BLaER1 (cell line): Measurements from ENCODE around the gene UVSSA.
"Not testable (repeated sequence)": the region's sequence is repeated elsewhere in the genome, so short reads cannot be mapped to it uniquely, and the experiment has no call there.

Source experiments
- H3K27ac ChIP-seq: shearing (Covaris generic); formaldehyde crosslinking; 2 replicates; pipeline ENCODE4 v1.8.1; 2022
- H3K27me3 ChIP-seq: shearing (Covaris generic); formaldehyde crosslinking; 2 replicates; pipeline ENCODE4 v1.8.1; 2022
- H3K36me3 ChIP-seq: shearing (Covaris generic); formaldehyde crosslinking; 2 replicates; pipeline ENCODE4 v1.8.1; 2022
- H3K4me1 ChIP-seq: shearing (Covaris generic); formaldehyde crosslinking; 2 replicates; pipeline ENCODE4 v1.8.1; 2022
- H3K4me2 ChIP-seq: shearing (Covaris generic); formaldehyde crosslinking; 2 replicates; pipeline ENCODE4 v1.8.1; 2022
- H3K4me3 ChIP-seq: shearing (Covaris generic); formaldehyde crosslinking; 2 replicates; pipeline ENCODE4 v1.8.1; 2022
- H3K9ac ChIP-seq: shearing (Covaris generic); formaldehyde crosslinking; 2 replicates; pipeline ENCODE4 v1.8.1; 2022
- H3K9me3 ChIP-seq: shearing (Covaris generic); formaldehyde crosslinking; 2 replicates; pipeline ENCODE4 v1.8.1; 2022
- H4K20me1 ChIP-seq: shearing (Covaris generic); formaldehyde crosslinking; 2 replicates; pipeline ENCODE4 v1.8.1; 2022
- Cebpa-rat ChIP-seq: shearing (Covaris generic); IDR thresholded peaks from 2 replicates; pipeline ENCODE4 v1.8.1; 2022

The UVSSA gene

DNA sequence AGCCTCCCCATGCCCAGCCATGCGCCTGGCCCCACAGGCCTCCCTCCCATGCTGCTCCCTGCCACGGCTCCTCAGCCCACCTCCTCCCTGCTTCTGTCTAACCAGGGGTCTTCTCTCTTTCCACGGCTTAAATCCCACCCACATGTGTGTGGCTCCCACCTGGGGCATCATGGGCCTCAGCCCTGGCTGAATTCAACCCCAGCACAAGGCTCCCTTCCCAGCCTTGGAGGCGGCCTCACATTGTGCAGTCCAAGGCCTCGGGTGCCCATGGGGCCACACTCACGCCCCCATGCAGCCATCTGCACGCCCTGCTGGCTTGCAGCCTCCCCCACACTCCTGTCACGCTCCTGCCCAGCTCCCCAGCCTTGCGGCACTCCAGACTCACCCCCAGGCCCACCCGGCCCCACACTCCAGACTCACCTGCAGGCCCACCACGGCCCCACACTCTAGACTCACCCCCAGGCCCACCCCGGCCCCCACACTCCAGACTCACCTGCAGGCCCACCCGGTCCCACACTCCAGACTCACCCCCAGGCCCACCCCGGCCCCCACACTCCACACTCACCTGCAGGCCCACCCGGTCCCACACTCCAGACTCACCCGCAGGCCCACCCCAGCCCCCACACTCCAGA lies 30.4 kb upstream of the UVSSA start:
- H4K20me1 ChIP-seq, result peaks cover 36% of the 10 kb centered on the region
- no peak overlapping the region for H3K9ac ChIP-seq
- no peaks in the 10 kb centered on the region for H3K27me3 ChIP-seq
- TF ChIP-seq Cebpa-rat, result no peak
- peaks cover 7% of the 10 kb centered on the region for H3K4me1 ChIP-seq
- peaks cover 9% of the 10 kb centered on the region for H3K9me3 ChIP-seq
- no peak overlapping the region for H3K4me3 ChIP-seq
- no peak overlapping the region for H3K4me2 ChIP-seq
- H3K36me3 ChIP-seq, result peaks cover 94% of the 10 kb centered on the region
- no peak overlapping the region for H3K27ac ChIP-seq

DNA sequence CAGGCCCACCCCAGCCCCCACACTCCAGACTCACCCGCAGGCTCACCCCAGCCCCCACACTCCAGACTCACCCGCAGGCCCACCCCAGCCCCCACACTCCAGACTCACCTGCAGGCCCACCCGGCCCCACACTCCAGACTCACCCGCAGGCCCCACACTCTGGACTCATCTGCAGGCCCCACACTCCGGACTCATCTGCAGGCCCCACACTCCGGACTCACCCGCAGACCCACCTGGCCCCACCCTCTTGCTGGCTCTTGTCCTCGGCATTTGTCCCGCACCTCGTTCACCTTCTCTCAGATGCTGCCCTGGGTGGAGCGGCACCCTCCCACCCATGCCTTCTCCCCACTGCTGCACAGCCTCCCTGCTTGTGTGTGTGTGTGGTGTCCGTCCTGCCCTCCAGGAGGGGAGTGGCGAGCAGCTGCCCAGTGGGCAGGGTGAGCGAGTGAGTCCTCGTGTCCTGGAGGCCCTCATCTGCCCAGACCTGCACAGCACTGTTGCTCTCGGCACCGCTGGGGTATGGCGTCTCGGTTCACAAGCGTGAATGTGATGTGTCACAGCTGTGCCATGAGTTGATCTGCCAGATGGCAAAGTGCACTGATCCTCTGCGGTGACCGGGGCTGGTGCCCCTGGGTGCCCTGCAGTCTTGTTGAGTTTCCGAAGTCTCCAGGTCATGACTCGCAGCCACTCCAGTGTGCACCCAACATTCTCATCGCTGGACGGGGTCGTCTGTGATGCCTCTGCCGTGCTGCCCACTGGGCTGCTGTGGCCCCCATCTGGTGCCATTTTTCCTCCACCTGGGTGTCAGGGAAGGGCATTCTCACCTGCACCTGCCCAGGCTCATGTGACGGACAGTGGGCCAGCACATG lies 29.6 kb upstream of the UVSSA start:
- H3K27me3 ChIP-seq, result no peaks in the 10 kb centered on the region
- H3K36me3 ChIP-seq, result peaks cover 94% of the 10 kb centered on the region
- TF ChIP-seq Cebpa-rat, result no peak

DNA sequence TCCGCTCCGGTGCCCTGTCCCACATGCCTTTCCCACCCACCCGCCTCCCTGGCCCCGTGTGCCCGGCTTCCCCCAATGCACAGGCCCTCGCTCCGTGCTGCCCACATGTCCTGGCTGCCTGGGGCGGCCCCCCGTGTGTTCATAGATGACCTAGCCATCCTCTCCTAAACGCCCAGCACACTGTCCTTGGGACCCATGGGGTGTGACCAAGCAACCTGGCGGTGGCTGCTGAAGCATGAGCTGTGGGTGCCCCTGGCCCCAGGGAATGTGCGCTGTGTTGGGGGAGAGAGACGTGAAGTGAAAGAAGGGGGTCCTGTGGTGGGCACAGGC lies 29.0 kb upstream of the UVSSA start:
- Histone ChIP-seq H3K9ac (no peak overlapping the region), H3K4me3 (no peak overlapping the region), H3K4me1 (no peaks in the 10 kb centered on the region), H3K9me3 (peaks cover 7% of the 10 kb centered on the region), H3K4me2 (no peak overlapping the region), H4K20me1 (peaks cover 38% of the 10 kb centered on the region), H3K27ac (no peak overlapping the region), H3K36me3 (peaks cover 94% of the 10 kb centered on the region), H3K27me3 (no peaks in the 10 kb centered on the region)
- TF ChIP-seq Cebpa-rat, result no peak

More for the DNA sequence above, 29.6 kb upstream of the UVSSA start:
- Histone ChIP-seq H3K27ac (no peak overlapping the region), H3K9me3 (peaks cover 9% of the 10 kb centered on the region), H3K9ac (no peak overlapping the region), H3K4me1 (no peaks in the 10 kb centered on the region; the same call in 1 of the 2 replicates), H3K4me2 (no peak overlapping the region), H3K4me3 (no peak overlapping the region), H4K20me1 (peaks cover 37% of the 10 kb centered on the region)

DNA sequence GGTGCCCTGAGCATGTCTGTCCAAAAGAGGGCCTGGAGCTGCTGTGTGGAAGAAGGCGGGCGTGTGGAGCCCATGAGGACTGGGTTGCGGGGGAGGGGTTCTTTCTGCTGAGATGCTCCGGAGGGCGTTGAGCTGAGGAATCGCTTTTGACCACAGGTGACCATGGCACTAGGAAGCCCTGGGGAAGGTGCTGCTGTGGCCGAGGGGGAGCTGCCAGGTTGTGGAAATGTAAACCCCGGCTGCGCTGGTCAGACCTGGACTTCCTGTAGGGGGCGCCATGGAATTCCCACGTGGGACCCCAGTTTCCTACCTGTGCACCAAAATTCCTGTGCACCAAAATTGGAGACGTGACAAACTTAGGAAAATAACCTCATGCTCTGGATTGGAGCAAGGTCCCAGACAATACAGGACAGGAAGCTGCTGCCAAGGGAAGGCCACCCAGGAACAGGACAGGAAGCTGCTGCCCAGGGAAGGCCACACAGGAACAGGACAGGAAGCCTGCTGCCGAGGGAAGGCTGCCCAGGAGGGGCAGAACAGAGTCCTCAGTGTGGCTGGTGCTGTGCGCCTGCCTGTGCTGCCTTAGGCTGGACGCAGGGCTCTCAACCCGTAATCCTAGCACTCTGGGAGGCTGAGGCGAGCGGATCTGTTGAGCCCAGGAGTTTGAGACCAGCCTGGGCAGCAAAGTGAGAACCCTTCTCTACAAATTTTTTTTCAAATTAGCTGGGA lies 28.4 kb upstream of the UVSSA start:
- Histone ChIP-seq H3K9ac (no peak overlapping the region), H3K4me1 (no peaks in the 10 kb centered on the region), H3K4me2 (no peak overlapping the region), H4K20me1 (peaks cover 44% of the 10 kb centered on the region), H3K36me3 (peaks cover 94% of the 10 kb centered on the region), H3K4me3 (no peak overlapping the region), H3K9me3 (peaks cover under 1% of the 10 kb centered on the region; the same call in 1 of the 2 replicates), H3K27me3 (no peaks in the 10 kb centered on the region), H3K27ac (no peak overlapping the region)
- no peak for TF ChIP-seq Cebpa-rat

DNA sequence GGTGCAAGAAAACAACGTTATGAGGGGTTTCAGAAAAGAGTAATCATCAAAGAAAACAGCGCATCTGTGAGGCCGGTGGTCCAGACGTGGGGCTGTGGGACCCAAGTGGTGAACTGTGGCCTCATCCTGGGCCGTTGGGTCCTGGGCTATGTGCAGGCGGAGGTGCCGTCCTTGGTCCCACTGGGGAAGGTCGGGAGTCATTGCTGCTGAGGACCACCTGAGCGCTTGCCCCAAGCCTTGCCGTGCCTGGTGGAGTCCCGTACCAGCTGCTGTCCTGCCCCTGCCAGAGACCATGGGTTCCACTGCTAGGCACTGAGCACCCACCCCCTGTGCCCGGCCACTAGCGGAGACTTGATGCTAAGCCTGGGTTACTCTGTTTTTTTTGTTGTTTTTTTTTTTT lies 25.5 kb upstream of the UVSSA start:
- peaks cover 7% of the 10 kb centered on the region for H3K4me1 ChIP-seq
- no peak overlapping the region for H3K27ac ChIP-seq
- H4K20me1 ChIP-seq, result peaks cover 57% of the 10 kb centered on the region
- no peaks in the 10 kb centered on the region for H3K9me3 ChIP-seq
- H3K9ac ChIP-seq, result no peak overlapping the region
- H3K36me3 ChIP-seq, result peaks cover 96% of the 10 kb centered on the region
- TF ChIP-seq Cebpa-rat, result no peak
- no peak overlapping the region for H3K4me3 ChIP-seq
- no peak overlapping the region for H3K4me2 ChIP-seq
- no peaks in the 10 kb centered on the region for H3K27me3 ChIP-seq

DNA sequence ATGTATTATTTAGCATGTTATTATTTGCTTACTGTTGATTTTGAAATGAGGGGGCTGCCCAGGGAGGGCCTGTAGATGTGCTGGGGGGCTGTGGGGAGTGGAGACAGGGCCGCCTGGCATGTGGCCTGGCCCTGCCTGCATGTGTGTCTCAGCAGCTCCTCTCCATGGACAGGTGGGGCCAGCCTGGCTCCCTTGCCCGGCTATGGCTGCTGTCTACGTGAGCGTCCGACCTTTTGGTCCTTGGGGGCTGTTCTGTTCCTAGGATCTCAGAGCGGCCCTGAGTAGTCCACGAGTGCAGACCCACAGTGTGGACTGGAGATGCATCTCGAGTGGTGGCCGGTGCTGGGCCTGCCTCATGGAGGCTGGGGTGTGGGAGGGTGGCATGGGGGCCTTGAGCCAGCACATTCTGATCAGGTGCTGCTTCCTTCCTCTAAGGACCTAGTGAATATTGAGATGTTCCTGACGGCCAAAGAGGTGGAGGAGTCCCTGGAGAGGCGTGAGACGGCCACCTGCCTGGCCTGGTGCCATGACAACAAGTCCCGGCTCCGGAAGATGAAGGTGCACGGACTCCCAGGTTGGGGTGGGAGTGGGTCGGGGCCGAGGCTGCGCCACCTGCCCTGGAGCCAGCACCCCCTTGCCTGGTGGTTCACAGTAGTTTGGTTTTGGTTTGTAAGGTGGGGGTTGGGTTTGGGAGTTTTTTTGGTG lies 24.9 kb upstream of the UVSSA start:
- H3K4me1 ChIP-seq, result peaks cover 13% of the 10 kb centered on the region
- no peak overlapping the region for H3K4me3 ChIP-seq
- H3K4me2 ChIP-seq, result no peak overlapping the region
- peaks cover 100% of the 10 kb centered on the region for H3K36me3 ChIP-seq
- H3K27me3 ChIP-seq, result no peaks in the 10 kb centered on the region
- no peaks in the 10 kb centered on the region for H3K9me3 ChIP-seq
- TF ChIP-seq Cebpa-rat, result no peak
- no peak overlapping the region for H3K9ac ChIP-seq
- peaks cover 62% of the 10 kb centered on the region for H4K20me1 ChIP-seq
- H3K27ac ChIP-seq, result no peak overlapping the region

DNA sequence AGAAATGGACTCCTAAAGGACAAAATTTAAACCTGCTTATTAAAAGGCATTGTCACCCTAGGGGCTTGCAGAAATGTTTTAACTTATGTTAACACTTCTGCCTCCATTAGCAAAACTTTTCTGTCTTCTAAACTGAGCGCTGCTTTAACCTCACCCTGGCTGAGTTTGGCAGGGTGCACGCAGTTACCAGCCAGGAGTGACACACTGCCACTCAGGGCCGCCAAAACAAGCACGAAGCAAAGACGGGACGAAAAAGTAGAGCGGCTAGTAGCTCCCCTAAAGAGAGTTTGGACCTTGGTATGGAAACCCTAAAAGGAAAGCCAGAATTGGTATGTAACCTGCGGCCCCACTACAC lies 23.8 kb upstream of the UVSSA start:
- TF ChIP-seq Cebpa-rat, result no peak
- Histone ChIP-seq H3K4me2 (no peak overlapping the region), H3K27ac (no peak overlapping the region), H3K9me3 (no peaks in the 10 kb centered on the region), H3K9ac (no peak overlapping the region), H3K4me3 (no peak overlapping the region), H3K36me3 (peaks cover 100% of the 10 kb centered on the region), H3K4me1 (peaks cover 24% of the 10 kb centered on the region), H3K27me3 (no peaks in the 10 kb centered on the region), H4K20me1 (peaks cover 70% of the 10 kb centered on the region)

DNA sequence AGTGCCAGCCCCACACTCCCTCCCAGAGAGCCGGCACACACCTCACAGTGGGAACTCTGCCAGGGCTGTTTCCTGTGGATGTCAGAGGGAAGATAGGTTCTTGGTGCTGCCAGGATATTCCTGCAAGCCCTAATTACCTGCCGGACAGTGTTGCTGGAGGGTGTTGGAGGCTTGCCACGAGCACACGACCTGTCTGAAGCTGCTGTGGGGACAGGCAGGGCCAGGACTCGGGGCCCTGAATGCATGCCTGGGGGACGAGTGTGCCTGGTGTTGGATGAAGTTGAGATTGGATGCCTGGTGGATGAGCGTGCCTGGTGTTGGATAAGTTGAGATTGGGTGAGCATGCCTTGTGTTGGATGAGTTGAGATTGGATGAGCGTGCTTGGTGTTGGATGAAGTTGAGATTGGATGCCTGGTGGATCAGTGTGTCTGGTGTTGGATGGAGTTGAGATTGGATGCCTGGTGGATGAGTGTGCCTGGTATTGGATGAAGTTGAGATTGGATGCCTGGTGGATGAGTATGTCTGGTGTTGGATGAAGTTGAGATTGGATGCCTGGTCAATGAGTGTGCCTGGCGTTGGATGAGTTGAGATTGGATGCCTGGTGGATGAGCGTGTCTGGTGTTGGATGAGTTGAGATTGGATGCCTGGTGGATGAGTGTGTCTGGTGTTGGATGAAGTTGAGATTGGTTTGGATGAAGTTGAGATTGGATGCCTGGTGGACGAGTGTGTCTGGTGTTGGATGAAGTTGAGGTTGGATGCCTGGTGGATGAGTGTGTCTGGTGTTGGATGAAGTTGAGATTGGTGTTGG lies 23.2 kb upstream of the UVSSA start:
- Histone ChIP-seq H3K9ac (no peak overlapping the region), H3K4me1 (peaks cover 29% of the 10 kb centered on the region), H3K9me3 (no peaks in the 10 kb centered on the region), H3K4me3 (no peak overlapping the region), H3K27ac (no peak overlapping the region), H3K27me3 (no peaks in the 10 kb centered on the region), H4K20me1 (peaks cover 70% of the 10 kb centered on the region), H3K36me3 (peaks cover 100% of the 10 kb centered on the region), H3K4me2 (no peak overlapping the region)
- no peak for TF ChIP-seq Cebpa-rat

DNA sequence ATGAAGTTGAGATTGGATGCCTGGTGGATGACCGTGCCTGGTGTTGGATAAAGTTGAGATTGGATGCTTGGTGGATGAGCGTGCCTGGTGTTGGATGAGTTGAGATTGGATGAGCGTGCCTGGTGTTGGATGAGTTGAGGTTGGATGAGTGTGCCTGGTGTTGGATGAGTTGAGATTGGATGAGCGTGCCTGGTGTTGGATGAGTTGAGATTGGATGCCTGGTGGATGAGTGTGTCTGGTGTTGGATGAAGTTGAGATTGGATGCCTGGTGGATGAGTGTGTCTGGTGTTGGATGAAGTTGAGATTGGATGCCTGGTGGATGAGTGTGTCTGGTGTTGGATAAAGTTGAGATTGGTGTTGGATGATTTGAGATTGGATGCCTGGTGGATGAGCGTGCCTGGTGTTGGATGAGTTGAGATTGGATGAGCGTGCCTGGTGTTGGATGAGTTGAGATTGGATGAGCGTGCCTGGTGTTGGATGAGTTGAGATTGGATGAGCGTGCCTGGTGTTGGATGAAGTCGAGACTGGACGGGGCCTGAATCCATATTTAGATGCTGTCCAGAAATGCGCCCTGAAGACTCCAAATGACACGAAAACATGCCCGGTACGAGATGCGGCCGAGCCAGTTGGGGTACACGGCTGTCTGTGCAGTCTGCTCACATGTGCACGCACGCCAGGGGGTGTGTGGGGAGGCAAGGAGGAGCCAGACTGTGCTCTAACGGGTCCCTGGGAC lies 22.4 kb upstream of the UVSSA start:
- not testable (repeated sequence) for H3K9ac ChIP-seq, H3K9me3 ChIP-seq, H3K4me2 ChIP-seq, H3K27me3 ChIP-seq, H3K27ac ChIP-seq, H3K4me3 ChIP-seq
- peaks cover 100% of the 10 kb centered on the region for H3K36me3 ChIP-seq
- H3K4me1 ChIP-seq, result peaks cover 37% of the 10 kb centered on the region
- peaks cover 73% of the 10 kb centered on the region for H4K20me1 ChIP-seq
